HG03135 (cell line): ENCODE measurements around the gene CLSTN1.

Experiments used
- ATAC-seq: cut with Tn5 transposase; IDR thresholded peaks from one replicate; pipeline ENCODE4 v1.9.1; 2021; ENCODE audit warnings: mild to moderate bottlenecking, moderate library complexity; ENCODE audit not compliant: unreplicated experiment

Gene CLSTN1

GRCh38 chr1:9852004-9852403 lies 28.2 kb upstream of the CLSTN1 start:
- ATAC-seq = no peak

DNA sequence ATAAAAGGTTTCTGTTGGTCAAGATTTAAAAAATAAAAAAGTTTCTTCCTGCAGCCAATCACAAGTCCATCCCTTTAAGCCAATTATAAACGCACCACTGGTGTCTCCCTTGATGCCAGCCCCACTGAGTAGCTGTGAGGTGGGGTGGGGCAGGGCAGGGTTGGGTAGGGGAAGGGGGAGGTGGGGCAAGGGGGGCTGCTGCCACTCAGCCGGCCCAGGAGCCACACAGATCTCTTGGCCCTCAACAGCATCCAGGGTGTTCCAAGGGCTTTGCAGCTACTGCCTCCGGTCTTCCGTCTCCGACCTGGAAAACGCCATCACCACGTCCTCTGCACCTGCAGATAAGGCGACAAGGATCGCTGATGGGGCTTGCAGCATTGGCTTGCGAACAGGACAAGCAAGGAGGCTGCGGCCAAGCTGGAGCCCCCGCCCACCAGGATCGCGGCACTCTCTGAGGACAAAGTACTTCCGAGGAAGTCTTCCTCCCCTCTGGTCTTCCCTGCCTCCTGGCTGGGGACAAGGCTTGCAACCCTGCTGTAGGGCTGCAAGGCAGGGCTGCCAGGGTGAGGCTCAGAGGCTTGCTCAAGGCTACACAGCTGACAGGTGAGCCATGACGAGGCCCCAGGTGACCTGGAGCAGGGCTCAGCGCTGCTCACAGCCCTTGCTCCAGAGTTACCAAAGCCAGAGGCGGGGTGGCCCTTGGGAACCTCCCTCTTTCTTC lies 26.8 kb upstream of the CLSTN1 start:
- no peak for ATAC-seq

DNA sequence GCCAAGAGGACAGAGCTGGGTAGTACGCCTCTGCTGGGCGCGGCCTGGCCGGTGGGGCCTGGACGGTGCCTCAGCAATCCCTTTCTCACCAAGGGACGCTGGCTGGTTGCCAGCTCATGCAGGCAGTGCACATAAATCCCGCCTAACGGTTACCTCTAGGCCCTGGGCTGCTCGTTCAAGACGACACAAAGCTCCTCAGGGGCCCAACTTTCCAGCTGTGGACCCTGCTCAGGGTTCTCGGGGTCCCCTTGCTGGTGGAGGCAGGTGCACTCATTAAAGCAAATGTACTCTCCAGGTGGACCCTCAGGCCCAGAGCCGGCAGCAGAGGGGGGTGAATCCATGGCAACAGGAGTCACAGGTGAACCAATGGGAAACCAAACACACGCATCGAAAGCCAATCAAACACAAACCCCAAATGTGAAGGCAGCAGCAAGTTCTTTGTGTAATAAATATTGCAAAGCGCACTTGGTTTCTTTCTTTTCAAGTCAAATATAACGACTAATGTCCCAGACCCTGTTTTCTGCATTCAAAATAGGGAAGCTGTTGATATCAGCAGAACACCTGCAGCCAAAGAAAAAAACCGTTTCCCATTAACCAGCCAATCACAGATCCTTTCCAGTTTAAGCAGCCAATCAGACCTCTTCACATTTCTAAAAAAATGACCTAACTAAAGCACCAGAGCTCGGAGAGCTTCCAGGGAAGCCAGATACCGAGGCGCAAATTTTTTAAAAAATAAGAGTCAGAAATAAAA lies 26.1 kb upstream of the CLSTN1 start:
- ATAC-seq = no peak

DNA sequence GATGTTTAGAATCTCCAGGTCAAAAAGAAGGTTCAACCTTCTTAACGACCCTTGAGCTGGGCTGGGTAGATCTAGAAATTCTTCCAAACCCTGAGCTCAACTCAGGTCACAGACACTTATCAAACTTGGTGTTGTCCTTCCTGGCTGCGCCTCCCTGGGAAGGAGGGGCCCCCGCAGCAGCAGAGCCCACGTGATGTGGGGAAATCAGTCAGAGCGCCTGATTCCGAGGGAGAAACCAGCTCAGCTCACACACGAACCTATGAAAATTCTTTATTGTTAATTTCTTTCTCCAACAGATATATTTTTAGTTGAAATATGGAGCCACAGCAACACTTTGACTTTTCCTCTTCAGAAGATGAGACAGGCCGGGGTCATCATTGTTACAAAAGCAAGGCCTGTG lies 24.3 kb upstream of the CLSTN1 start:
- ATAC-seq = no peak

DNA sequence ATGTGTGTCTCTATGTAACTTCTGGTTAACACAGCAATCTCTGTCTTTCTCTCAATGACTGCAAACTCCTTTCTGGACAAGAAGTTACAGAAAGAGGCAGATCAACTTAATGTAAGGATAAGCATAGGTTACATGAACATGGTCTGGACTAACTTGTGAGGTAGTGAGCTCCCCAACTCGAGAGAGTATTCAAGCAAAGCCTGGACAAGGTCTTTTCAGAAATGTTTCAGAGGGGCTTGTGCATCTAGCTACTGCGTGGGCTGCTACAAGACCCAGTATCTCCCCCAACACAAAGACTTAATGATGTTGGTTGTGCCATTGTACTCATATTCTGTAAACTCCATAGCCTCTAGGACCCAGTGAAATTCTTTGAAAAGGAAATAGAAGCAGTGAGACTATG lies 23.5 kb upstream of the CLSTN1 start:
- ATAC-seq = no peak

DNA sequence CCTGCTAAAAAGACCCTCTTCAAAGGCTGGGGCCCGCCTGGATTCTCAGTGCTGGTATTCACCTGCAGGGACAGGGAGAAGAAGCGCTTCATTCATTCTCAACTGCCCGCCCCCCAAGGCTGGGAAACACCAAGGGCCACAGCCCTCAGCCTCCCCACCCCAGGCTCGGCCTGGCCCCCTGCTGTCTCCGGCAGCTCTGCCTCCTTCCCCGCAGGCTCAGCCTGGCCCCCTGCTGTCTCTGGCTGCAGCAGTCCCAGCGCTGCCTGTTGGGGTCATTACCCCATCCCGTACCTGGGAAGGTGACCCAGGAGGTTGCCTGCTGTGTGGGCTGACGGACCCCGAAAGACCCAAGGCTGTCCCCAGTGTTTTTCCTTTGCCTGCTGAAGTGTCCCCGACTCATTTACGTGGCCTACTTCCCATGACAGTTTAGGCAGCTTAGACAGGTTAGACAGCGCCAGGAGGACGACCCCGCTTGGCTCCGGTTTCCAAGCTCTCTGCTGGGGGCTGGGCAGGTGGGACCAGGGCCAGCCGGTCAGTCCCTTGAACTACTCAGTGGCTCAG lies 22.9 kb upstream of the CLSTN1 start:
- no peak for ATAC-seq

DNA sequence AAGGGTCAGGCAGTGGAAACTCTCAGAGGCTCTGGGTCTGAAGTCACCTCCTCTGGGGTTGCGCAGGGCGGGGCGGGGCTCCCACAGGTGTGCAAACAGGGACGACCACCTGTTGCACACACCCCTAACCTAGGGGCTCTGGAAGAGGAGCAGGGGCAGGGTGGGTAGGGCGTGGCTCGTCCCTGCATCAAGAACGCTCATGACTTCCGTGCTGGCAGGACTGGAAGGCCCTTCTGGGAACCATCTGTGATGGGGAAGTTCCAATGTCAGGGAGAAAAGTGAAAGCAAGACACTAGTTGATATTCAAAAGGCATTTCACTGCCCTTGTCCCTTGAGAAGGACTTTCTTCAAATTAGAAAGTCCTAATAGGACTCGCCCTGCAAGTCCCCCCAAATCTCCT lies 22.1 kb upstream of the CLSTN1 start:
- ATAC-seq = no peak

- no peak for ATAC-seq
Observed at GRCh38 chr1:9844756-9845155, 21.0 kb upstream of the CLSTN1 start.

- no peak for ATAC-seq
Observed at GRCh38 chr1:9844106-9844505, 20.3 kb upstream of the CLSTN1 start.

DNA sequence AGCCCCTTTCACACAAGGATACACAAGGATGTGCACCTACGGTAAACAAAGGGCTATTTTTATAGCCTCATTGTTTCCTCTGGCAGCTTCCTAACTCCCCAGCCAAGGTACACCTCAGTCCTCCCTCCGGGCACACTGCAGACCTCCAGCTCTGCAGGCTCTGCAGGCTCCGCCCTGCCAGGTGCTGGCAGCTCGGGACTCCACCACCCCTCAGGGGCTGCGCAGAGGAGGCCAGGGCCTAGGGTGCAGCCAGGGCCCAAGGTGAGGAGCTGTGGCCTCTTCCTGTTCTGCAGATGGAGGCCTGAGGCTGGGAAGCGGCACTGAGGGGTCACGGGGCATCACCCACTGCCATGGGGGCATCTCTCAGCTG lies 19.8 kb upstream of the CLSTN1 start:
- ATAC-seq = no peak

GRCh38 chr1:9842781-9843575 lies 19.2 kb upstream of the CLSTN1 start:
- ATAC-seq = no peak

GRCh38 chr1:9842073-9842711 lies 18.4 kb upstream of the CLSTN1 start:
- ATAC-seq = no peak

GRCh38 chr1:9841460-9841859 lies 17.7 kb upstream of the CLSTN1 start:
- no peak for ATAC-seq

GRCh38 chr1:9840176-9840575 lies 16.4 kb upstream of the CLSTN1 start:
- no peak for ATAC-seq

GRCh38 chr1:9838946-9839345 lies 15.2 kb upstream of the CLSTN1 start:
- ATAC-seq = no peak

- no peak for ATAC-seq
Observed at GRCh38 chr1:9836632-9836960, 12.8 kb upstream of the CLSTN1 start.

DNA sequence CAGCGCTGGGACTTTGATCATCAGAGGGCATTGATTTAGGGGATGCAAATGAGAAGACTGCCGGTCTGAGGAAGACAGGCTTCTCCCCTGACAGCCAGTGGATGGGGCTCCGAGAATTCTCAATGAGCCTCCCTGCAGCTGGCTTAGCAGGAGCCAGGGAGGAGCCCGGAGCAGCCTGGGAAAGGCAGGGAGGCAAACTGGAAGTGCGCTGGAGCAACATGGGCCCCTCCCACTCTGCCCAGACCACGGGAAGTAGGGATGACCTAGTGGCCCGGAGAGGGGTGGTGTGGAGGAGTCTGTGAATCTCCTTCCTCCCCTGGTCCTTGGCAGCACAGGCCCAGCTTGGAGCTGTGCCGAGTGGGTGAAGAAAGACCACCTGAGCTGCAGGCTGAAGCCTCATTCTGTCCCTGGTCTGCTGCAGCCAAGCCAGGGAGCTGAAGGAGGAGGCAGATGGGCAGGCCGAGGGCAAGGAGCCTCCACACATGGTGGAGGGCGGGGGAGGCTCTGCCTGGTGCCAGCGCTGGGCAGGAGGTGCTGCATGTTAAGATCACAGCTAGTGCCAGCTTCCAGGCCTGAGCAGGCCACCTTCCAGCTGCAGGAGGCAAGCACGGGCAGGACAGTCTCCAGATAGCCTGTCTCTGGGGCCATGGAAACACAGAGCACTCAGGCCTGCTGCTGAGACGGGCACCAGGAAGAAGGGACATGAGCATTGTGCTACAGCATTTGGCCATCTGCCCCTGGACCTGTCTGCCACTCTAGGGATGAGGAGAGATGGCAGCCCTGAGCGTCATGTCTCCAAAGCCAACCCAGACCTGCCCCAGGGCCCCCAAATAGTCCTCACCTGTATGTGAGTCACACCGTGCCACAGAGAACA lies 12.2 kb upstream of the CLSTN1 start:
- no peak for ATAC-seq

- ATAC-seq = no peak
Observed at GRCh38 chr1:9835404-9835757, 11.6 kb upstream of the CLSTN1 start.

DNA sequence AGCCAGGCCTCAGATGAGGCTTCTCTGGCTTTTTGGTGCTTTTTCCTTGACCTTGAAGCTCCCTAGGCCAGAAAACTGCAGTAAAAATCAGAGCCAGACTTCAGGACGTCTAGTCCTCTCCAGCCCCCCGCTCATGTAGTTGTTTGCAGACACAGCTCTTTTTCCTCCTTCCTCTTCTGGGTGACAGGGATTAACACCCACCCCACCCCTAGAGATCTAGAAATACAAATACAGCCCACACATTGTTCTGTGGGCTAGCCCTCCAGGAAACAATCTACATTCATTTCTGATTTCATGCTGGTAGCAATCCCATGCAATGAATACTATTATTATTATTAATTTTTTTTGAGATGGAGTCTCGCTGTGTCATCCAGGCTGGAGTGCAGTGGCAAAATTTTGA lies 9.9 kb upstream of the CLSTN1 start:
- ATAC-seq = no peak

DNA sequence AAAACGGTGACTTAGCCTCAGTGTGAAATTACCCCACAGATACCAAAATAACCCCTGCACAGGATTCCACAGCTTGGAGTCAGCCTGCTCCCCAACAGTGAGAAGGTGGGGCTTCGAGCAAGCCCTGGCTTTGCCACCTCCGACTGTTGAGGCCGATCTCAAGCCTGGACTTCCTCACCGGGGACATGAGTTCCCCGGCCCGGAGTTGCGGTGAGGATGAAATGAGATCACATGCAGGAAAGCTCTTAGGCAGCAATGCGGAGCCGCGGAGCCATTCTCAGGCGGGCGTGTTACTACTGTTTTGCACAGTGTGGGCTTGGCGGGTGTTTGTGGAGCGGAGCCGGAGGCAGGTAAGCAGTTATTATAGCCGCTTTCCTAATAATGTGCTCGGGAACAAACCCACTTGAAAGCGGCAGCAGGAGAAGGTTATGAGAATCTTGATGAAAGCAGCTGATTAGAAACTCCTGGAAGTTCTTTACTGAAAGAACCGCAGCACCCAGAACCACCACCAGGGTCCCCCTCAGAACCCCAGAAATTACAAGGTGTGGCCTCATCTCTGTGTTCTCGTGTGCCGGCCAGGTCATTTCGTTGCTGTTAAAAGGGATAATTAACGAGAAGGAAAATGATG lies 3.9 kb upstream of the CLSTN1 start:
- no peak for ATAC-seq
